ENCODE data around the gene FITM1.
A peak's percentile ranks its signal among the peaks of the same experiment; 100 is the strongest.

The FITM1 gene

GRCh38 chr14:24162093-24162492, 31.6 kb downstream of the FITM1 start:
- no peak for DNase-seq

GRCh38 chr14:24164518-24164991, 34.1 kb downstream of the FITM1 start:
- no peak for DNase-seq

GRCh38 chr14:24165785-24166184, 35.3 kb downstream of the FITM1 start:
- DNase-seq: no peak

- no peak for DNase-seq
These were observed 37.1 kb downstream of the FITM1 start for GRCh38 chr14:24167469-24168114.

GRCh38 chr14:24171422-24172260, 41.2 kb downstream of the FITM1 start, which contains the start of gene REC8:
Gene REC8, plus strand, starts transcription at chr14:24172080. Its CDS starts 473 bp downstream, at chr14:24172553.
- peak; percentile 85 for DNase-seq

- DNase-seq: no peak
These were observed 41.9 kb downstream of the FITM1 start for GRCh38 chr14:24172261-24172860.

GRCh38 chr14:24172871-24173281, 42.4 kb downstream of the FITM1 start:
- DNase-seq: no peak

GRCh38 chr14:24176599-24176998, 46.1 kb downstream of the FITM1 start:
- no peak for DNase-seq

- DNase-seq: no peak
These were observed 46.8 kb downstream of the FITM1 start for GRCh38 chr14:24177041-24177825.

- DNase-seq: no peak
These were observed 47.4 kb downstream of the FITM1 start for GRCh38 chr14:24177891-24178290.

- DNase-seq: no peak
These were observed 48.1 kb downstream of the FITM1 start for GRCh38 chr14:24178399-24179178.

GRCh38 chr14:24179294-24179960, 49.0 kb downstream of the FITM1 start:
- no peak for DNase-seq

- no peak for DNase-seq
These were observed 49.7 kb downstream of the FITM1 start for GRCh38 chr14:24179961-24180796.

GRCh38 chr14:24181371-24182077, 51.1 kb downstream of the FITM1 start:
- DNase-seq: no peak
